ENCODE measurements around the gene ABI1. TPM values are rescaled to one million over a fixed set of nuclear protein-coding genes. Genes with fewer than 3 reads are reported as not detected.

The ABI1 gene
- total RNA-seq, 1 donor from 2014 or later: 29.2 TPM

DNA sequence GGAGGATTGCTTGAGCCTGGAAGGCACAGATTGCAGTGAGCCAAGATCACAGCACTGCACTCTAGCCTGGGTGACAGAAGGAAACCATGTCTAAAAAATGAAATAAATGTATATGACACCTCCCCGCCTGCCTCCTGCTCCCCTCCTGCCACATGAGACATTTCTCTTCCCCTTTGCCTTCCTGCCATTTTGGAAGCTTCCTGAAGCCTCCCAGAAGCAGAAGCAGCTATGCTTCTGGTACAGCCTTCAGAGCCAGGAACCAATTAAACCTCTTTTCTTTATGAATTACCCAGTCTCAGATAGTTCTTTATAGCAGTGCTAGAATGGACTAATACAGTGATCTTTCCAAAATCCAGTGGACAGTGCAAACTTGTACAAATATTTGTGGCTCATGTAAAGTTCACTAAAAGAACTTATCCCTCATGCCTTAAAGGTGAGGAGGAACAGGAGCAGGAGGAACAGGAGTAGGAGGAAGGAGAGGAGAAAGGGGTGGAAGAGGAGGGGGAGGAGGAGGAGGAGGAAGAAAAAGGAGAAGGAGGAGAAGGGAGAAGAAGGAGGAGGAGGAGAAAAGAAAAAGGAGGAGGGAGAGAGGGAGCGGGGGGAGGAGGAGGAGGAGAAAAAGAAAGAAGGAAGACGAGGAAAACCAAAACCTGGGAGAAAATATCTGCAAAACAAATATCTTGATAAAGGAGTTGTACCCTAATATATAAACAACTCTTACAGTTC is 2.8 kb upstream of the ABI1 start:
- TF ChIP-seq, protein P1, sequence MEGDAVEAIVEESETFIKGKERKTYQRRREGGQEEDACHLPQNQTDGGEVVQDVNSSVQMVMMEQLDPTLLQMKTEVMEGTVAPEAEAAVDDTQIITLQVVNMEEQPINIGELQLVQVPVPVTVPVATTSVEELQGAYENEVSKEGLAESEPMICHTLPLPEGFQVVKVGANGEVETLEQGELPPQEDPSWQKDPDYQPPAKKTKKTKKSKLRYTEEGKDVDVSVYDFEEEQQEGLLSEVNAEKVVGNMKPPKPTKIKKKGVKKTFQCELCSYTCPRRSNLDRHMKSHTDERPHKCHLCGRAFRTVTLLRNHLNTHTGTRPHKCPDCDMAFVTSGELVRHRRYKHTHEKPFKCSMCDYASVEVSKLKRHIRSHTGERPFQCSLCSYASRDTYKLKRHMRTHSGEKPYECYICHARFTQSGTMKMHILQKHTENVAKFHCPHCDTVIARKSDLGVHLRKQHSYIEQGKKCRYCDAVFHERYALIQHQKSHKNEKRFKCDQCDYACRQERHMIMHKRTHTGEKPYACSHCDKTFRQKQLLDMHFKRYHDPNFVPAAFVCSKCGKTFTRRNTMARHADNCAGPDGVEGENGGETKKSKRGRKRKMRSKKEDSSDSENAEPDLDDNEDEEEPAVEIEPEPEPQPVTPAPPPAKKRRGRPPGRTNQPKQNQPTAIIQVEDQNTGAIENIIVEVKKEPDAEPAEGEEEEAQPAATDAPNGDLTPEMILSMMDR (IDR thresholded peaks at IDR 0.05; ENCODE audit: borderline replicate concordance): no peak
- Histone ChIP-seq H3K4me1 (peaks cover 26% of the 10 kb centered on the region), H3K27me3 (ENCODE audit: low read depth) (peaks cover 22% of the 10 kb centered on the region), H3K9me3 (replicated peaks) (no peaks in the 10 kb centered on the region), H3K4me3 (no peak overlapping the region), H3K36me3 (no peaks in the 10 kb centered on the region), H3K27ac (replicated peaks) (no peak overlapping the region)
- no peak for DNase-seq
- intact Hi-C loops (cut with micrococcal nuclease): no loop called here

DNA sequence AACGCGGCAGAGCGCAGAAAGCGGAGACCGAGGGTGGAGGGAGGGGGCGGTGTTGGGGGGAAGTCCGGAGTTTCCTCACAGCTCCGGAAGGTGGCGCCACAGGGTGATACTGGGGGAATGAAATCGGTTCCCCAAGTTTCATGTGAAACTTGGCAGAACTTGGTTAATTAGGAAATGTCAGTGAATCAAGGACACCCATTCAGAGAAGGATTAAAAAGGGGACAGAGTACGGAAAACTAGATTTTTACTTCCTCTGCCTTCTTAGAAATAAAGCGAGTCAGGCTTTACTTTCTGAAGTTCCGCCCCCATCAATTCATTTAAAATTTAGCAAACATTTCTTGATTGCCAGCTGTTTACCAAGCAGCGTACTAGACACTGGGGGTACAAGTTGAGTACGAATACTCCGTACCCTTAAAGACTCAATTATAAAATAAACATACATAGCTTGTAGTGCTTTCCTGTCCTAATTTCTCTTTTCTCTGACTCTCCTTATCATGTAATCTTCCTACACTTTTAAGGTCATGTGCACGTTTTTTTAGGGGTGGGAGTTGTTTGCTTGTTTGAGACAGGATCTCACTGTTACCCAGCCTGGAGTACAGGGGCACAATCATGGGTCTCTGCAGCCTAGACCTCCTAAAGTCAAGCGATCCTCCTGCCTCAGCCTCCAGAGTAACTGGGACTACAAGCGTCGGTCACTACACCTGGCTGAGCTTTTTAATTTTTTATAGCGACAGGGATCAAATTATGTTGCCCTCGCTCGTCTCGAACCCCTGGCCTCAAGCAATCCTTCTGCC is 644 bp upstream of the ABI1 start:
- no peak for DNase-seq
- H3K27ac ChIP-seq (replicated peaks): no peak overlapping the region
- intact Hi-C loops (cut with micrococcal nuclease): no loop called here
- no peaks in the 10 kb centered on the region for H3K9me3 ChIP-seq (replicated peaks)
- peak overlapping the region; percentile 98 for H3K4me3 ChIP-seq
- peaks cover 20% of the 10 kb centered on the region for H3K27me3 ChIP-seq (ENCODE audit: low read depth)
- H3K4me1 ChIP-seq: peaks cover 47% of the 10 kb centered on the region
- no peaks in the 10 kb centered on the region for H3K36me3 ChIP-seq
- TF ChIP-seq, protein P1 (IDR thresholded peaks at IDR 0.05; ENCODE audit: borderline replicate concordance): peak; percentile 84

DNA sequence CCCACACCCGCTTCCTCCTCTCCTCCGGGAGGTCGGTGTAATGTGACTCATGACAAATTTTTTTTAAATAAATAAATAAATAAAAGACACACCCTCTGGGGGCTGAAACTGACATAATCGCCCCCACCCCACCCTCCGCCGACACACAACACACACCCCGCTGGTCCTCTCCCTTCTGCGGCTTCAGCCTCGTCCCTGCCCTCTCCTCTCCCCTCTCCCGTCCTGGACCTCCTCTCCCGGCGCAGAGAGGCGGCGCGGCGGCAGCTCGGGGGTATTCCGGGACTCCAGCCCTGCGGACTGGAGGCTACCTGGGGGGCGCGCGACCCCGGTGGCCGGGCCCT is 686 bp downstream of the ABI1 start:
- H3K9me3 ChIP-seq (replicated peaks): no peaks in the 10 kb centered on the region
- H3K4me1 ChIP-seq: peaks cover 59% of the 10 kb centered on the region
- peak; percentile 58 for DNase-seq
- peaks cover 12% of the 10 kb centered on the region for H3K27me3 ChIP-seq (ENCODE audit: low read depth)
- H3K27ac ChIP-seq (replicated peaks): peak overlapping the region; percentile 97
- intact Hi-C loops (cut with micrococcal nuclease): no loop called here
- peak overlapping the region; percentile 98 for H3K4me3 ChIP-seq
- TF ChIP-seq, protein P1 (IDR thresholded peaks at IDR 0.05; ENCODE audit: borderline replicate concordance): no peak
- no peaks in the 10 kb centered on the region for H3K36me3 ChIP-seq

DNA sequence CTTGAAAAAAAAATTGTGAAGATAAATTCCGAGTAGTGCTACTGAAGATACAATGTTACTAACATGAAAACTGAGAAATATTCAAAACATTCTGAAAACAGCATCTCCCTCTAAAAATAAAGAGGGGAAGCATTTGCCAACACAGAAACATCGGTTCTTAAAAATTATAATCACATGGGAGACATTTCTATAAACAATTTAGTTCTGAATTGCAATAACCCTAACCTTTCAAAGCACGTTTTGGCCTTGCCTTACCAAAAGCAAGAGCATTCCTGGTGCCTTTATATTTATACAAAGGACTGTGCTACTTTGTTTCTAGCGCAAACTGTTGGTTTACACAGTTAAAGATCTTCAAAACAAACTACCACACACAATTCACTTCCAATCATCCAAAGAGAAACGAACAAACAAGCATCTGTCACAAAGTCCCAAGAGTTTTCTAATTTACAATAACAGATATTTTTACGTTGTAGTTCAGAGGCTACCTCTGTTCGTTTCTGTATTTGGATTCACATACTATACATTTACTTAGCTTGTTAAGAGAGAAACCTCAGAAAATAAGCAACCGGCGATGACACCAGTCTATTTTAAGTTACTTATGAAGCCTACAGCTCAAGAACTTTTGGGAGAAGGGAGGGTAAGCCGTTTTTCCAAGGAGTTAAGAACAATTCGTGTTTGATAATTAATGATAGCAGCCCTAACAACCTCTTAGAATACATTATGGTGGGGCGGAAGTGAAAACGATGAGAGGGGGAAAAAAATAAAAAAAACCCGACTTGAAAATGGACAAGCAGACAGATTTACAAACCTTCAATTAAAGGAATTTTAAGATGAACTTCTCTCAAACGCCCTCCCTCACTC is 1.3 kb downstream of the ABI1 start:
- DNase-seq: no peak
- H3K27ac ChIP-seq (replicated peaks): peak overlapping the region; percentile 97
- H3K4me1 ChIP-seq: peaks cover 65% of the 10 kb centered on the region
- TF ChIP-seq, protein P1 (IDR thresholded peaks at IDR 0.05; ENCODE audit: borderline replicate concordance): no peak
- no peaks in the 10 kb centered on the region for H3K9me3 ChIP-seq (replicated peaks)
- peak overlapping the region; percentile 98 for H3K4me3 ChIP-seq
- intact Hi-C loops (cut with micrococcal nuclease): no loop called here
- peaks cover 12% of the 10 kb centered on the region for H3K27me3 ChIP-seq (ENCODE audit: low read depth)
- no peaks in the 10 kb centered on the region for H3K36me3 ChIP-seq

DNA sequence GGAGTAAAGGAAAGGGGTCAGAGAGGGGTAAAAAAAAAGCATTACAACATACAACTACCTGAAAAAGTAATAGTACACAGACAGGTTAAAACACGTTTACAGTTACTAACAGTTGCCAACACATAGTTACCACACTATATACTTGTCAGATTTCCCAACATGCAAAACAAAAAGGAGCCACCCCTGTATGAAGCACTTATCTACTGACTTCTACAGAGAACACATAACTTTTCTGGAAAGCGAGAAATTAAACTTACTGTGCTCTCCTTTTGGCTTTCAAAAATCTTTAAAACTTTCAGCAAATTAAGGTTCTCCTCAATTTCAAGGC is 2.1 kb downstream of the ABI1 start:
- H3K27me3 ChIP-seq (ENCODE audit: low read depth): peaks cover 6% of the 10 kb centered on the region
- H3K4me3 ChIP-seq: peak overlapping the region; percentile 98
- H3K27ac ChIP-seq (replicated peaks): peak overlapping the region; percentile 97
- no peaks in the 10 kb centered on the region for H3K36me3 ChIP-seq
- no peak for DNase-seq
- TF ChIP-seq, protein P1 (IDR thresholded peaks at IDR 0.05; ENCODE audit: borderline replicate concordance): no peak
- H3K4me1 ChIP-seq: peaks cover 73% of the 10 kb centered on the region
- H3K9me3 ChIP-seq (replicated peaks): no peaks in the 10 kb centered on the region
- intact Hi-C loops (cut with micrococcal nuclease): no loop called here

All from left ventricle myocardium inferior (tissue), 1 donor.